ENCODE results near the gene HCST.

The HCST gene

GRCh38 chr19:35944556-35944955 is 42.2 kb downstream of the HCST start:
- 95 to 96% methylated on average over 52 of the region's 52 CpGs for WGBS, 2 experiments
- Histone ChIP-seq H3K4me1 (ENCODE audit: control insufficient read depth, insufficient read depth, low read length) (no peaks in the 10 kb centered on the region), H3K27ac (ENCODE audit: insufficient read depth, low read depth, low read length, poor library complexity, severe bottlenecking) (no peak overlapping the region), H3K36me3 (ENCODE audit: control insufficient read depth, insufficient read depth, low read length) (peaks cover 9% of the 10 kb centered on the region), H3K4me3 (ENCODE audit: insufficient read depth, low read depth, low read length) (no peak overlapping the region), H3K9me3 (ENCODE audit: control insufficient read depth, low read length) (no peaks in the 10 kb centered on the region), H3K27me3 (ENCODE audit: control insufficient read depth, insufficient read depth, low read length, poor library complexity, severe bottlenecking) (no peaks in the 10 kb centered on the region)

- 94 to 95% methylated on average over 11 of the region's 11 CpGs for WGBS, 2 experiments
- Histone ChIP-seq H3K27me3 (ENCODE audit: control insufficient read depth, insufficient read depth, low read length, poor library complexity, severe bottlenecking) (no peaks in the 10 kb centered on the region), H3K36me3 (ENCODE audit: control insufficient read depth, insufficient read depth, low read length) (peaks cover 6% of the 10 kb centered on the region), H3K4me3 (ENCODE audit: insufficient read depth, low read depth, low read length) (no peak overlapping the region), H3K27ac (ENCODE audit: insufficient read depth, low read depth, low read length, poor library complexity, severe bottlenecking) (no peak overlapping the region), H3K4me1 (ENCODE audit: control insufficient read depth, insufficient read depth, low read length) (no peaks in the 10 kb centered on the region), H3K9me3 (ENCODE audit: control insufficient read depth, low read length) (no peaks in the 10 kb centered on the region)
These were observed 42.9 kb downstream of the HCST start for GRCh38 chr19:35945121-35945790.

GRCh38 chr19:35946203-35946602 is 43.9 kb downstream of the HCST start:
- 94 to 95% methylated on average over 4 of the region's 4 CpGs for WGBS, 2 experiments
- no peak overlapping the region for H3K27ac ChIP-seq (ENCODE audit: insufficient read depth, low read depth, low read length, poor library complexity, severe bottlenecking)
- no peak overlapping the region for H3K4me3 ChIP-seq (ENCODE audit: insufficient read depth, low read depth, low read length)
- no peaks in the 10 kb centered on the region for H3K4me1 ChIP-seq (ENCODE audit: control insufficient read depth, insufficient read depth, low read length)
- no peaks in the 10 kb centered on the region for H3K36me3 ChIP-seq (ENCODE audit: control insufficient read depth, insufficient read depth, low read length)
- no peaks in the 10 kb centered on the region for H3K9me3 ChIP-seq (ENCODE audit: control insufficient read depth, low read length)
- H3K27me3 ChIP-seq (ENCODE audit: control insufficient read depth, insufficient read depth, low read length, poor library complexity, severe bottlenecking), result no peaks in the 10 kb centered on the region

- H3K9me3 ChIP-seq (ENCODE audit: control insufficient read depth, low read length), result no peaks in the 10 kb centered on the region
- WGBS, 2 experiments, result 57 to 61% methylated on average over 2 of the region's 2 CpGs
These were observed 46.8 kb downstream of the HCST start for GRCh38 chr19:35949131-35949530.

More at GRCh38 chr19:35949131-35949530, 46.8 kb downstream of the HCST start:
- no peaks in the 10 kb centered on the region for H3K27me3 ChIP-seq (ENCODE audit: control insufficient read depth, insufficient read depth, low read length, poor library complexity, severe bottlenecking)
- no peaks in the 10 kb centered on the region for H3K36me3 ChIP-seq (ENCODE audit: control insufficient read depth, insufficient read depth, low read length)
- H3K4me3 ChIP-seq (ENCODE audit: insufficient read depth, low read depth, low read length), result no peak overlapping the region
- H3K4me1 ChIP-seq (ENCODE audit: control insufficient read depth, insufficient read depth, low read length), result no peaks in the 10 kb centered on the region
- H3K27ac ChIP-seq (ENCODE audit: insufficient read depth, low read depth, low read length, poor library complexity, severe bottlenecking), result no peak overlapping the region

All from ectodermal cell (in vitro differentiated cells).